Subcutaneous adipose tissue (tissue), 4 donors: Measurements from ENCODE around the gene GPX6. TPM values are rescaled to one million over a fixed set of nuclear protein-coding genes. Genes with fewer than 3 reads are reported as not detected.

Experiments used
- total RNA-seq, 4 donors: library from RNA; depleted of rRNA; stranded (reverse); fragments of >200 nt; gene quantifications; one replicate each; pipeline ENCODE4 v1.1.0, GENCODE V29; 2016
- TF ChIP-seq, protein P1 (sequence below): fragments of 450-650 bp; IDR thresholded peaks from one replicate; pipeline ENCODE4 v1.5.1; 2016; ENCODE audit warnings: low read depth, mild to moderate bottlenecking, control low read depth, antibody characterized with exemption, moderate library complexity

The GPX6 gene, protein sequence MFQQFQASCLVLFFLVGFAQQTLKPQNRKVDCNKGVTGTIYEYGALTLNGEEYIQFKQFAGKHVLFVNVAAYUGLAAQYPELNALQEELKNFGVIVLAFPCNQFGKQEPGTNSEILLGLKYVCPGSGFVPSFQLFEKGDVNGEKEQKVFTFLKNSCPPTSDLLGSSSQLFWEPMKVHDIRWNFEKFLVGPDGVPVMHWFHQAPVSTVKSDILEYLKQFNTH
- not detected for total RNA-seq

DNA sequence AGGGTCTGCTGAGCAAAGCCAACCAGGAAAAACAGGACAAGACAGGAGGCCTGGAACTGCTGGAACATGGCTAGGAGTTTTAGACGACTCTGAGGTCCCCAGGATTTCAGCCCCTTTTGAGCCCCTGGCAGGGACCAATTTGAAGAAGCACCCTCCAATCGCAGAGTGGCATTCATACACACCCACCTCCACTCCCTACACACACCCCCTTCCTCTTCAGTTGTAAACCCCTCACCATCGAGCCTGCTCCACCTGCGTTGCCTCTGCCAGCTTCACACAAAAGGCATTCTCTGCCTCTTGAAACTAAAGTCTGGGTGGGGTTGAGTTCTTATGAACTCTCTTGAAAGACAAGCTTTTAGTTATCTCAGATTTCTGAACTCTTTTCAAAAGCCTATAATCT, at the start of gene GPX6:
Gene GPX6 (minus strand): TSS at position 118 of the 400 bp plus-strand sequence. CDS start 50 bp downstream, at position 68.
- TF ChIP-seq, protein P1, sequence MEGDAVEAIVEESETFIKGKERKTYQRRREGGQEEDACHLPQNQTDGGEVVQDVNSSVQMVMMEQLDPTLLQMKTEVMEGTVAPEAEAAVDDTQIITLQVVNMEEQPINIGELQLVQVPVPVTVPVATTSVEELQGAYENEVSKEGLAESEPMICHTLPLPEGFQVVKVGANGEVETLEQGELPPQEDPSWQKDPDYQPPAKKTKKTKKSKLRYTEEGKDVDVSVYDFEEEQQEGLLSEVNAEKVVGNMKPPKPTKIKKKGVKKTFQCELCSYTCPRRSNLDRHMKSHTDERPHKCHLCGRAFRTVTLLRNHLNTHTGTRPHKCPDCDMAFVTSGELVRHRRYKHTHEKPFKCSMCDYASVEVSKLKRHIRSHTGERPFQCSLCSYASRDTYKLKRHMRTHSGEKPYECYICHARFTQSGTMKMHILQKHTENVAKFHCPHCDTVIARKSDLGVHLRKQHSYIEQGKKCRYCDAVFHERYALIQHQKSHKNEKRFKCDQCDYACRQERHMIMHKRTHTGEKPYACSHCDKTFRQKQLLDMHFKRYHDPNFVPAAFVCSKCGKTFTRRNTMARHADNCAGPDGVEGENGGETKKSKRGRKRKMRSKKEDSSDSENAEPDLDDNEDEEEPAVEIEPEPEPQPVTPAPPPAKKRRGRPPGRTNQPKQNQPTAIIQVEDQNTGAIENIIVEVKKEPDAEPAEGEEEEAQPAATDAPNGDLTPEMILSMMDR = no peak

DNA sequence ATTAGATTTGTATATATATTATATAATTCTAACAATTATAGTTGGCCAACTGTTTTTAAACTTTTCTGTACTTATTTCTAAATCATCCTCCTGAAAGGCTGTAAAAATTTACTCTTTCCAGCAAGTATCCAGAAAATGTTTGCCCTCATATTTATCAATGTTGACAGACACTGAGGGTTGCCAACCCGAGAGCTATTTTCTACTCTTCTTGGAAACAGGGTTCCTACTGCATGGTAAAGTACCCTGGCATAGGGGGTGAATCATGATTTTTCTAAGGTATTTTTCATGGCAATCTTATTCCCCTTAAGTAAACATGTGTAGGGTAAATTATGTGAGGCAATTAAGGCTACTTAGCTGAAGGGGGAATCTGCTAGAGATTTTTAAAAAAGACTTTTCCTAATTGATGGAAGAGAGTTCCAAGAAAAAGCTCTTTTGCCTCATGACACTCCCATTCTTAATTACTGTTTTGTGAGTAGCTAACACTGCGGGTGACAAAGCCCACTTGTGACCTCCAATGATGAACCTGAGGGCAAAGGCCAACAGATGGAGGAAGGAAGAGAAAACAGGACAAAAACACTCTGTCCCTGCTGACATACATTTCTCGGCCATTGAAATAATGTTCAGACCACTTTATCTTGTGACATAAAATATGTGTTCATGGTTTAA, 48.0 kb upstream of the GPX6 start:
- TF ChIP-seq, protein P1 = no peak

GRCh38 chr6:28558629-28559028, 43.0 kb upstream of the GPX6 start:
- TF ChIP-seq, protein P1 = no peak

- TF ChIP-seq, protein P1 = no peak
Measured at GRCh38 chr6:28555136-28555535, 39.5 kb upstream of the GPX6 start.

DNA sequence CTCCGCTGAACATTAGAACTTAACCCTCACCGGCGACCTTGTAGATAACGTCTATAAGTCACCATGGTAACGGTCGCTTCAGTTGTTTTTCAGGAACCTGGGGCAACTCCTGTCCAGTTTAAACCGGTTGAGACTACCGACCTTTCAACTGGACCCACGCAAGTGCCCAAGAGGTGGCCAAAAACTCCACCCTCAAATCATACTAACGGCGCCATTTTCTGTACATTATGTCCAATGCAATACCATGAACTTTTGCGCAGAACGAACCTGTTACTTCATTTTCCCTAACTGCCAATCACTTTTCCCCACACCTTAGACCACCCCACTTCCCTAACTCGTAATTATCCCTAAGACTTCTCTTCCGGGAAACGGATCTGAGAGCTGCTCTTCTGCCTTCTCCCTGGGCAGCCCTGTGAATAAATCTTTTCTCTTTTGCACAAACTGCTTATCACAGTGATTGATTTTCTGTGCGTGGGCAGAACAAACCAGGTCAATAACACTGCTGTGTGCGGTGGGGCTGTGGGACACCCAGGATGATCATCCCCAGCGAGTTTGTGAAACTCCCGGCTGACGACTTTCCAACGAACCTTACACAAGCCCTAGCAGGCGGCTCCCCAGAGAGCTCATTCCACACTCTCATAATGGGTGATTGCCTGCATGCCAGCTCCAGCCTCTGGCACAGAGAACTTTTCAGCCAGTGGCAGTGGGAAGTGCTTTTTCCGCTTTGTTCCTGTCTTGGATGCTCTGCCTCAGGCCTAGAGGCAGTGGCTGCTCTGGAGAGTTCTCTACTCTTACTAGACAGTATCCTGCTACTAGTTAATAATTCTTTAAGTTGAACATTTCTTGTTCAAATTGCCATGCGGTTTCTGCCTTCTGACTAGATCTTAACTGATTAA, 38.6 kb upstream of the GPX6 start:
- TF ChIP-seq, protein P1 = no peak

- TF ChIP-seq, protein P1 = no peak
Measured at GRCh38 chr6:28553384-28553985, 37.9 kb upstream of the GPX6 start.
